CD1c-positive myeloid dendritic cell (primary cell): ENCODE measurements around the gene SMIM27.

Source experiments
- DNase-seq: peaks from one replicate; pipeline ENCODE4 v3.0.0-alpha.2; 2016; ENCODE audit errors: extremely low spot score

The SMIM27 gene

DNA sequence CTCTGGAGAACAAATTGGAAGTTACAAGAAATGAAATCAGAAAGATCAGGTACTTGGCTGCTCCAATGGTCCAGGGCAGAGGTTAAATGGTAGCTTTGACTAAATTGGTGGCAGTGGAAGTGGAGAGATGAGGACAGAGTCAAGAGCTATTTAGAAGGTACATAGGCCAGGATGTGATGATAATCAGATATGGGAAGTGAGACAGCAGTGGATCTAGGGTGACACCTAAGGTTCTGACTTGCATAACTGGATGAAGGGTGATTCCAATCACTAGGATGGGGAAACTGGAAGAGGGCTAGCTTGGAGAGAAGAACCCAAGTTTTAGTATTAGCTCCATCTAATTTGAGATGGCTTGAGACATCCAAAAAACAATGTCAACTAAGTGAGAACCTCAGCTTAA, 44.8 kb downstream of the SMIM27 start:
- DNase-seq: peak; percentile 27

DNA sequence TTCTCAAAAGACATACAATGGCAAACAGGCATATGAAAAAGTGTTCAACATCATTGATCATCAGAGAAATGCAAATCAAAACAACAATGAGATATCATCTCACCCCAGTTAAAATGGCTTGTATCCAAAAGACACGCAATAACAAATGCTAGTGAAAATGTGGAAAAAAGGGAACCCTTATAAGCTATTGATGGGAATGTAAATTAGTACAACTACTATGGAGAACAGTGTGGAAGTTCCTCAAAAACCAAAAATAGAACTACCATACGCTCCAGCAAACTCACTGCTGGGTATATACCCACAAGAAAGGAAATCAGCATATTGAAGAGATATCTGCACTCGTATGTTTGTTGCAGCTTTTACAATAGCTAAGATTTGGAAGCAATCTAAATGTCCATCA, 46.9 kb downstream of the SMIM27 start:
- DNase-seq: peak; percentile 37
